GM18499 (cell line): ENCODE data around the gene SUCLA2.
"Not testable (repeated sequence)": the region's sequence is repeated elsewhere in the genome, so short reads cannot be mapped to it uniquely, and the experiment has no call there.

Source experiments
- ATAC-seq: cut with Tn5 transposase; IDR thresholded peaks from one replicate; pipeline ENCODE4 v1.9.1; 2021; ENCODE audit warnings: moderate number of reproducible peaks; ENCODE audit not compliant: insufficient read depth, unreplicated experiment

The SUCLA2 gene

DNA sequence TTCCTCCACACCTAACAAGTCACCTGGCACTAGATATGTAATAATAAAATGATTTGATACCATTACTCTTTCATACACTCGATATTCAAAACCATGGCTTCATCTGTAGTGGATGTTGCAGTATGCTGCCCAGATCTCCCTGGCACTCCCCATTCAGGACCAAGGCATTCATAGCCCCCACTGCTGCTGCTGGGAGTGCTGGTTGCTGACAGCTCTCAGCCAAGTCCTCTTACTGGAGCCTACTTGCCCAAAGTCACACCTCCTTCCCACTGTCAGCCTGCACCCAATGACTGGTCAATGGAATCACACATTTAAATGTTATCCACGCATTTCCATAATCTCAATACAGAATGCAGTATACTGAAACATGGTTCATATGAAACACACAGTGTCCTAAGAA is 3.7 kb downstream of the SUCLA2 start:
- ATAC-seq, result no peak

DNA sequence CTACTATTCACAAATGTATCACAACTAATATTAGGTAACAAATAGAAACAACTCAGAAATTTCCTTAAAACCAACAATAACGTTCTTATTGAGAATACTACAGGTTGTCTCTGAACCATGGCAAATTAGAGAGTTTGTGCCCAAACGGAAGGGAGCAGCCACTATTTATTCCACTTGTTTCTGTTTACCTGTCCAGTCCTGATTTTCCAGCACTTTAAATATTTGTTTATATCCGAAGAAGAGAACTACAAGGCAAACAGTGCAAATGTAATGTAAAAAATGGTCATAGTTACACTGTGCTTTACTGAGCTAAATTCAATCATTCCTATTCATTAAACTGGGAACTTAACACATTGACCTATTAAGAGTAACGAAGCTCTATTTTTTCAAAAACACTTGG is 9.2 kb downstream of the SUCLA2 start:
- no peak for ATAC-seq

GRCh38 chr13:47990920-47991466 is 10.1 kb downstream of the SUCLA2 start:
- no peak for ATAC-seq

- no peak for ATAC-seq
Observed at GRCh38 chr13:47990427-47990826, 10.6 kb downstream of the SUCLA2 start.

DNA sequence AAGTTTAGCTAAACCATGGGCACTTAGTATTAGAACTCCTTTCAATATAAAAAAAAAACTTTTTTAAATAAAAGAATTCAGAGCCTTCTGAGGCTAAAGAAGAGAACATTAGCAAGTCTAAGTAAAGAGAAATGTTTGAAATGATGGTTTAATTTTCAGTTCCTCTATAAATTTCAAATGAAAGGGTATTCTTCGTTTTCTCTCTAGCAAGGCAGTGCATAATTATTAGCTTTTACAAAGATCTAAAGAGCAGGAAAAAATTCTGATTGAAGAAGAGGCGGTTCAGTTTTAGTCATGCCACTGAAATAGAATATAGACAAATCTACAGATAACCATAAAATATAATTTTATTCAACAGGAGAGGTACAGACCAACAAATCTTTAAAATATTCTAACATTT is 18.0 kb downstream of the SUCLA2 start:
- no peak for ATAC-seq

DNA sequence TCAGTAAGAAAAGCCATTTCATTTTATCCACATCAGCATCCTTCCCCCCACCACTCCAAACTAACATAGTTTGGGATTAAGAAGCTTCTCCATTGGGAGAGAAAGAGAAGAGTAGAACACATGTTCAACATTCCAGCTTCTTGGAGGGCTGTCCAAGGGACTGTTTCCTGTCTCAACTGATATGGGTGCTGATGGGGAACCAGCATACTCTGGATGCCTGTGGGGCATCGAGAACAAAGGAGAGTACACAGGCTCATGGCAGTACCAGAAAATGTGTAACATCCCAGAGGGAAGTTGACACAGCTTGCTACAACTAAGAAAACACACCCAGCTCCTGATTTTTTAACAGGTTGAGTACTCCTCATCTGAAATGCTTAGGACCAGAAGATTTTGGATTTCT is 24.7 kb downstream of the SUCLA2 start:
- no peak for ATAC-seq

GRCh38 chr13:47964863-47965262 is 36.2 kb downstream of the SUCLA2 start:
- ATAC-seq, result no peak

DNA sequence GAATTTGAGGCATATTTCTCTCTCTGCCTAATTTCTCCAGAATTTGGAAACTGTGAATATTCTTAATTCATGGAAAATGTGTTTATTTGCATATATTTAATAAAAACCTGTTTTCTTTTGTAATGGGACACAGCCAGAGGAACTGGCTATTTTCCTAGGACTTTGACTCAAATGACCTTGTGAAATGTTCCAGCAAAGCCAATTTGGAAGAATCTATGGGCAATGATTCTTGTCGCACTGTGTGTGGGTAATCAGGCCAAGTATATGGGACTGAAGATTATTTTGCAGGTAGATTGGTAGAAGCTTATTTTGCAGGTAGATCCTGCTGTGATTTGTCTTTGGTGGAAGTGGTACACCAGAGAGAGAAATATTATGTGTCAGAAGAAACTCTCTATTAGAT is 38.8 kb downstream of the SUCLA2 start:
- ATAC-seq, result no peak

DNA sequence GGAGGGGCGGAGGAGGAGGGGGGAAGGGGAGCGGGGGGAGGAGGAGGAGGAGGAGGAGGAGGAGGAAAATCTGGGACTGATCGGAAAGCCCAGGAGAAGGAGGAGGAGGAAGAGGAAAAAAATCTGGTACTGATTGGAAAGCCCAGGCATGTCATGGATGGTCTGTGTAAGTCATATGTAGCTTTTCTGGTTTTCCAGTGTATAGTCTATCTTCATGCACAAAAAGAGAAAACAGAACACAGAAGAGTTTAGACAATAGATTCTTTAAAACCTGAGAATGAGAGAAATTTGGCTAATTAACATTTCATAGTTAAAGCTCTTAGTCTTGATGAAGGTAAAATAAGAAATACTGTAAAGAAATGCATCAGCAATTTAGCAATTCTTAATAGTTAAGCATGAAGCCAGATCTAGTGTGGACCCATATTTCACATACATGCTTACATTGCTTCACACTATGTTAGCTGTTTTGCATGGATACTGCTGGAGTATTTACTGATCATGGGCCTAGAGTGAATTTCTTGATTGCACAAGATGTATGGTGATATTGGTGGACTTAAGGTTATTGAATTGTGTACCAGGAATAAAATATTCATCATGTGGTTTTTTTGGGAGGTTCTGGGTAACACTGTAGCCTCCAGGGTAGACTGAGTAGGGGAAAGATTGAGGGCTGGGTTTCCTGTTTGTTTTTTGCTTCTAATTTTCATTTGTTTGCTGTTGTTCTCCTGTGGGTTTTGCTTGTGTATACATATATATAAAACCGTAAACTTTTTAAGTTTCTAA is 41.4 kb downstream of the SUCLA2 start:
- no peak for ATAC-seq

DNA sequence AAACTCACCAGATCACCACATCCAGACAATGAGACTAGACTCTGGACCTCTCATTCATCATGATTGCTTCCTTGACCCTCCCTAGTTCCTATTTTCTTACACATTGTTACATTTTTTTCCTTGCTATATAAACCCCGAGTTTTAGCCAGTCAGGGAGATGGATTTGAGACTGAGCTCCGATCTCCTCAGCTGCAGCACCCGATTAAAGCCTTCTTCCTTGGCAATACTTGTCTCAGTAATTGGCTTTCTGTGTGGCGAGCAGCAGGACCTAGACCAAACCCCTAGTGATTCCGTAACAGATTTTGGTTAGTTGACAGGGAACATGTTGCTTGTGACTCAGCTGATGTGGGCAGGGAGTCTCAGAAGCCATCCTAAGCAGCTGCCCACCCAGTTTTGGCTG is 44.0 kb downstream of the SUCLA2 start:
- ATAC-seq, result no peak

DNA sequence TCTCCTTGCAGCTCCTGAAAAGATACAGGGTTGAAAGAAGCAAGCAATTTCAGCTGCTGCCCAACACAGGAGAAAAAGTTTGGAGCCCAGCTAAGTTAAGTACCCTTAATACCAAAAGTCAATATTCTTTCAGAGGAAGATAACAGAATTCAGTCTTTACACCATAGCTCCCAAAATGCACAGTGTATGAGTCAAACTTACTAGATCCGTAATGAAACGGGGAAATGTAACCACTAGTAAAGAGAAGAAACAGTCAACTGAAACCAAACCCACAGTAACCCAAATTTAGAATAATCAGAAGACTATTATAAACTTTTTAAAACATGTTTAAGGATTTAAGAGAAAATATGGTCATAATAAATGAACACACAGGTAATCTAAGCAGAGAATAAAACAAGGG is 45.2 kb downstream of the SUCLA2 start:
- ATAC-seq, result peak; percentile 68

- ATAC-seq, result no peak
Observed at GRCh38 chr13:47949799-47950198, 51.3 kb downstream of the SUCLA2 start.

DNA sequence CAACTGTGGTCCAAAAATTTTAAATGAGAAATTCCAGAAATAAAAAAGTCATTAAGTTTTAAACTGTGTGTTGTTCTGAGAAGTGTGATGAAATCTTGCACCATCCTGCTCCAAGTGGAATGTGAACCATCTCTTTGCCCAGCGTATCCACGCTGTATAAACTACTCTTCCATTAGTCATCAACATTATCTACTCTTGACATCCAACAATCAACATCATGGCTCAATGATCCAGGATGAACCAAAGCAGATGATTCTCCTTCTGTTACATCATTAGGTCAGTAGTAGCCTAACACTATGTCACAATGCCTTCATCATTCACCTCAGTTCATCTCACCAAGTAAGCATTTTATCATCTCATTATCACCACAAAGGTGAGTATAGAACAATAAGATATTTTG is 55.3 kb downstream of the SUCLA2 start:
- no peak for ATAC-seq

DNA sequence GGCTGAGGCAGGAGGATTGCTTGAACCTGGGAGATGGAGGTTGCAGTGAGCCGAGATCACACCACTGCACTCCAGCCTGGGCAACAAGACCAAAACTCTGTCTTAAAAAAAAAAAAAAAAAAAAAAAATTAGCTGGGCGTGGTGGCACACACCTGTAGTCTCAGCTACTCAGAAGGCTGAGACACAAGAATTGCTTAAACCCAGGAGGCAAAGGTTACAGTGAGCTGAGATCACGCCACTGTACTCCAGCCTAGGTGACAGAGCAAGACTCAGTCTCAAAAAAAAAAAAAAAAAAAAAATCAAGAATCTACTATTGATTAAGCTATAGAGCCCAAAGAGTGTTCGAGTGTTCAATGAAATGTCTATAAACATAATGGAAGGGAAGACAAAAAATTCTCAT is 55.9 kb downstream of the SUCLA2 start:
- ATAC-seq, result not testable (repeated sequence)

DNA sequence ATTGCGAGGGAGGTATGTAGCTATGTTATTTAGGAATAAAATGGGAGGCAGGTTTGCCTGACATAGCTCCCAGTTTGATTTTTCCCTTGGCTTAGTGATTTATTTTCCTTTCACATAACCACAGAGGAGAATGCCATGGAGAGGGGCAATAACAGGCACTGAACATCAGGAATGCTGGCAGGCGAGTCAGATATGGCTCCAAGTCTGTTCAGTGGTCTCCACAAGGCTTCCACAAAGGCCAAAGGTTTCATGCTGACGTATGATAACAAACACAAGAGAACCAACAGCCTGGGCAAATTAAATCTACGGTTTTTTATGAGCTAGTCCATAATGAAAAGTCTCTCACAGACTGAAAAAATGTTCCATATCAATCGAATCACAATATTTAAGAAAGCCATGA is 66.7 kb downstream of the SUCLA2 start:
- no peak for ATAC-seq

DNA sequence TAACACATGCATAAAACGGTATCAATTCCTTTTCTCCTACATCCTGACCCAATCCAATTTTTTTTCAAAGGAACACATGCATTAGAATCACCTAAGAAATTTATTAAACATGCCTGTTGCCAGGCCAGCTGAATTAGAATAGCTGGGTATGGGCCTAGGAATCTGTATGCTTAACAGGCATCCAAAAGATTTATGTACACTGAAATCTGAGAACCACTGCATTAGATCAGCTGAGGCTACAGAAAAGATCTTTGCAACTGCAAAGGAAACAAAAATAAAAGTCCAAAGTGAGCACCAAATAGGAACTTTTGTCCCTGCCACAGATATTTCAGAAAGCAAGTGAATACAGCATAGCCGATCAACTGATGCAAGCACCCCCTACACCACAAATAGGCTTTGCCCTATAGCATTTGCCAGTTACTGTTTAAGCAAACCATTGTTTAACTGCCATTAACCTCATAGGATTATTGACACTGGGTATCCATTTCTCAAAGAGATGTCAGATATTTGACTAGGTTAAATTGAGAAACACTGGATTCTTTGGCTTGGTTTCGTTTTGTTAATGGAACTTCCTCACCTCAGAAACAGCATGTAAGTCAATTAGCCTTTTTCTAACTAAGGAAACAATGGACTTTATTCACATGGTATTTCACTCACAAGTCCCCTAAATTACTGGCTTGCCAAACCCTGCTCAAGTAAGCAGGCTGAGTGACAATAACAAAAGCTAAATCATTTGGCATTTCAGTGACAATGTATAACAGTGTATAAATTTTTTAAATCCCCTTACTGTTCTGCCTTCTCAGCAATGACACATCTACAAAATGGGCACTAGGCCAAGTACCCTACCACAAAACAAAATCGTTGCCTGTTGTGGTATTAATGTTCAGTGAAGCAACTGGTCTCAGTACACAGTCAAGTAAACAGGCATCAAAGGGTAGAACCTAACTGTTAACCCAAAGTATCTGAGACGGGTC is 67.8 kb downstream of the SUCLA2 start:
- no peak for ATAC-seq

GRCh38 chr13:47930649-47931165 is 70.4 kb downstream of the SUCLA2 start:
- ATAC-seq, result no peak

- ATAC-seq, result no peak
Observed at GRCh38 chr13:47929156-47929555, 71.9 kb downstream of the SUCLA2 start.

- ATAC-seq, result no peak
Observed at GRCh38 chr13:47917022-47917574, 84.0 kb downstream of the SUCLA2 start.

DNA sequence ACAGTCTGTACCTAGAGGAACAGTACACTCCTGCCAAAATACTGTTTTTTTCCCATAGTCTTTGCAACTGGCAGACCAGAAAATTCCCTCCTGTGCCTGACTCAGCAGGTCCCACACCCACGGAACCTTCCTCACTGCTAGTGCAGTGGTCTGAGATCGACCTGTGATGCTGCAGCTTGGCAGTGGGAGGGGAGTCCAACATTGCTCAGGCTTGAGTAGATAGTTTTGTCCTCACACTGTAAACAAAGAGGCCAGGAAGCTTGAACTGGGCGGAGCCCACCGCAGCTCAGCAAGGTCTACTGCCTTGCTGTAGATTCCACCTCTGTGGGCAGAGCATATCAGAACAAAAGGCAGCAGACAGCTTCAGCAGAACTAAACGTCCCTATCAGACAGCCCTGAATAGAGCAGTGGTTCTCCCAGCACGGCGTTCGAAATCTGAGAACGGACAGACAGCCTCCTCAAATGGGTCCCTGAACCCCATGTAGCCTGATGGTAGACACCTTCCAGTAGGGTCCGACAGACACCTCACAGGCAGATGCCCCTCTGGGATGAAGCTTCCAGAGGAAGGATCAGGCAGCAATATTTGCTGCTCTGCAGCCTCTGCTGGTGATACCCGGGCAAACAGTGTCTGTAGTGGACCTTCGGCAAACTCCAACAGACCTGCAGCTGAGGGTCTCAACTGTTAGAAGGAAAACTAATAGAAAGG is 92.7 kb downstream of the SUCLA2 start:
- no peak for ATAC-seq
